DOHH2 (cell line): ENCODE data around the gene VAV2.

Experiments used
- EZH2phosphoT487 ChIP-seq: fragments of 200-600 bp; sonication (generic); IDR thresholded peaks from 2 replicates; pipeline ENCODE4 v1.6.1; 2017; ENCODE audit warnings: borderline replicate concordance, mild to moderate bottlenecking, antibody characterized with exemption, low read length, moderate library complexity, mixed read lengths
- TF ChIP-seq, protein P1 (sequence below): fragments of 200-600 bp; sonication (generic); IDR thresholded peaks from one replicate; pipeline ENCODE4 v1.5.1; 2014; ENCODE audit warnings: antibody characterized with exemption, mild to moderate bottlenecking, low read depth, low read length; ENCODE audit not compliant: poor library complexity, severe bottlenecking

GRCh38 chr9:133742849-133743444 is 249.2 kb downstream of the VAV2 start:
- TF ChIP-seq, protein P1, sequence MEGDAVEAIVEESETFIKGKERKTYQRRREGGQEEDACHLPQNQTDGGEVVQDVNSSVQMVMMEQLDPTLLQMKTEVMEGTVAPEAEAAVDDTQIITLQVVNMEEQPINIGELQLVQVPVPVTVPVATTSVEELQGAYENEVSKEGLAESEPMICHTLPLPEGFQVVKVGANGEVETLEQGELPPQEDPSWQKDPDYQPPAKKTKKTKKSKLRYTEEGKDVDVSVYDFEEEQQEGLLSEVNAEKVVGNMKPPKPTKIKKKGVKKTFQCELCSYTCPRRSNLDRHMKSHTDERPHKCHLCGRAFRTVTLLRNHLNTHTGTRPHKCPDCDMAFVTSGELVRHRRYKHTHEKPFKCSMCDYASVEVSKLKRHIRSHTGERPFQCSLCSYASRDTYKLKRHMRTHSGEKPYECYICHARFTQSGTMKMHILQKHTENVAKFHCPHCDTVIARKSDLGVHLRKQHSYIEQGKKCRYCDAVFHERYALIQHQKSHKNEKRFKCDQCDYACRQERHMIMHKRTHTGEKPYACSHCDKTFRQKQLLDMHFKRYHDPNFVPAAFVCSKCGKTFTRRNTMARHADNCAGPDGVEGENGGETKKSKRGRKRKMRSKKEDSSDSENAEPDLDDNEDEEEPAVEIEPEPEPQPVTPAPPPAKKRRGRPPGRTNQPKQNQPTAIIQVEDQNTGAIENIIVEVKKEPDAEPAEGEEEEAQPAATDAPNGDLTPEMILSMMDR, result peak; percentile 99
- no peak for TF ChIP-seq EZH2phosphoT487
